ENCODE data around the gene SMAGP.
"Not testable (repeated sequence)": the region's sequence is repeated elsewhere in the genome, so short reads cannot be mapped to it uniquely, and the experiment has no call there.

Gene SMAGP, protein sequence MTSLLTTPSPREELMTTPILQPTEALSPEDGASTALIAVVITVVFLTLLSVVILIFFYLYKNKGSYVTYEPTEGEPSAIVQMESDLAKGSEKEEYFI

DNA sequence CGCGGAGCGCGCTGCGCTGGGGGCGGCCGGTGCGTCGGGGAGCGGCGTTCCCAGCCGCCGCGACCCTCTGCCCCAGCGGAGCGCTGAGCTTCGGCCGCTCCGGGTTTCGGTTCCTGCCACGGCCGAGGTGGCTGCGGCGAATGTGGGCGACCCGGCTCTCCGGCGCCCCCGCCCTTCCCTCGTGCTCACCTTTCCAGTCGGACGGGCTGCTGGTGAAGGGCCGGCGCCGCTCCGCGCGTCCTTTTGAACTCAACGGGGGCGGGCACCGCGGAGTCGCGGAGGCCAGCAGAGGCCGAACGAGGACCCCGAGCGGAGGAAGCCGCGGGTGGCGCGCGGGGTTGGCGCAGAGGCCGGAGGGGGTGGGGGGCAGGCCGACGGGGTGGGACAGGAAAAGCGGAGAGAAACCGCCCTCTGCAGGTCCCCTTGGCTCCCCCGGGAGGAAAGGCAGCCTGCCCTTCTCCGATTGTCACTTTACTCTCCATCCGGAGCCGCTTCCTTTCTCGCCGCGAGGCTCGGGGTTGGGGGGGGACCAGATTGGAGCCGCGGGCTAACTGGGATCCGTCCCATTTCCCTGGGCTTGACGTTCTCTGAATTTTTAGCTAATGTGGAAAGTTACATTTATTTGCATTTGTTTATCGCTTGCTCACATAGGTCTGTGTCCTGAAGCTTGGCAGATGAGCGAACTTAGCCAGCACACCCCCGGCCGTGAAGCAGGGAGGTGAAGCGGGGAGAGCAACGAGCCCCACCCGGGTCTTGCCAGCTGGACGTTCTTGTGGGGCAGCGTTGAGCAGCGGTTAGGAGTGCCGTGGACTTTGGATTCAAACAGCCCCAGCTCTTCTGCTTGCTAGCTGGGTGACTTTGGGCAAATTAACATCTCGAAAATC lies at the start of gene SMAGP:
SMAGP (minus strand) TSS at position 349 of the 884 bp plus-strand sequence. CDS start 1,137 bp downstream, outside the sequence.
- peak; percentile 28 to 36 for DNase-seq

DNA sequence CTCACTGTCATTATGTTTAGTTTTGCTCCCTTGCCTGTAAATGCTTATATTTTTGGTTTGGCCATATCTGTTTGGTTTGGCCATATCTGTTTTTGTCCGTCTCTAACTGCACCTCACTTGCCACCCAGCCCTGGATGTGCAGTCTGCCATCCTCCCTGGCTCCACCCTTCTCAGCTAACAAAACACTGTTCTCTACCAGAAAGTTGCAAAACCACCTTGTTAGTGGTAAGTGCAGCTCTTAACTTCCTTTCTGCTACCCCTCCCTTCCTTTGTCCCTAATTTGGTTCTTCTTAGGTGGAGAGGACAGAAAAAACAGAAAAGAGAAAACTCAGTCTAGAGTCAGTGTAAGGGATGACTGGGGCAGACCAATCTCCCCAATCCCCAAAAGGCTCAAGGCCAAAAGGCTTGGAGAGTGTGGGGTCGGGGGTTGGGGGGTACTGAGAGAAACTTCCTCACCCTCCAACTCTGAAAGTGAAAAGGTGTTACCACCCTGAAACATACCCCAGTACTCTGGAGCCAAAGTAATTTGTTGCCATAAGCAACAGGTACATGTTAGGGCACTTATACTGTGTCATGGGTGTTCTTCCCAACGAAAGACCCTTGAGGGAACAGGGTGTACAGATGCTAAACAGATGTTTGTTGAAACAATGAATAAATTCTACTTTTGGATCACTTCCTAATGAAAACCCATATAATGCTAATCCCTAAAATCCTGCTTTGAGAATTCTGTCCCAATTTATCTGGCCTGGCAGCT lies 48.8 kb upstream of the SMAGP start:
- peak in 1 of 2 experiments; percentile 23 for DNase-seq

DNA sequence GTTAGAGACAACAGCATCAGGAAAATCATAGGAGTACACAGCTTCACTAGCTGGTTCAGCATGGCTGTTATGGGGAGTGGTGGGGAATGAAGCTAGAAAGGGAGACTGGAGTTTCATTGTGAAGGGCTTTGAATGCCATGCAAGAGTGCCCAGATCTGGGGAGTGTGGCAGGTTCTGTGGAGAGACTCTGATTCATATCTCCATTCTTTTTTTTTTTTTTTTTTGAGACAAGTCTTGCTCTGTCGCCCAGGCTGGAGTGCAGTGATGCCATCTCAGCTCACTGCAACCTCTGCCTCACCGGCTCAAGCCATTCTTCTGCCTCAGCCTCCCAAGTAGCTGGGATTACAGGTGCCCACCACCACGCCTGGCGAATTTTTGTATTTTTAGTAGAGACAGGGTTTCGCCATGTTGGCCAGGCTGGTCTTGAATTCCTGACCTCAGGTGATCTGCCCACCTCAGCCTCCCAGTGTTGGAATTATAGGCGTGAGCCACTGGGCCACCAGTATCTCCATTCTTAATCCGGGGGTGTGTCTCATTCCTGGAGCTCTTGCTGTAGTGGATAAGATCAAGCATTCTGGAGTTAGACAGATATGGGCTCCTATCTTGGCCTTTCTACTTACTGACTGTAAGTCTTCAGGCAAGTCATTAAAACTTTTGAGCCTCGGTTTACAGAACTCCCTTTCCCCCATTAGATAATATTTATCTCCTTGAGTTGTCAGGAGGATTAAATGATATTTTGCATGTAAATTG lies 48.0 kb upstream of the SMAGP start:
- DNase-seq, result not testable (repeated sequence)

DNA sequence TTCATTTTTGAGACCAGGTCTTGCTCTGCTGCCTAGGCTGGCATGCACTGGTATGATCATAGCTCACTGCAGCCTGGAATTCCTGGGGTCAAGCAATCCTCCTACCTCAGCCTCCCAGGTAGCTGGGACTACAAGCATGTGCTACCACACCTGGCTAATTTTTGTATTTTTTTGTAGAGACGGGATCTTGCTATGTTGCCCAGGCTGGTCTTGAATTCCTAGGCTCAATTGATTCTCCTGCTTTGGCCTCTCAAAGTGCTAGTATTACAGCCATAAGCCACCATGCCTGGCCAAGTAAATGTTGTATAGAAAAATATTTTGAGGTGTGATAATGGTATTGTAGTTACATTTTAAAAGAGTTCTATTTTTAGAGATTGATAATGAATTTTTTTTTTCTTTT lies 41.2 kb upstream of the SMAGP start:
- no peak for DNase-seq

DNA sequence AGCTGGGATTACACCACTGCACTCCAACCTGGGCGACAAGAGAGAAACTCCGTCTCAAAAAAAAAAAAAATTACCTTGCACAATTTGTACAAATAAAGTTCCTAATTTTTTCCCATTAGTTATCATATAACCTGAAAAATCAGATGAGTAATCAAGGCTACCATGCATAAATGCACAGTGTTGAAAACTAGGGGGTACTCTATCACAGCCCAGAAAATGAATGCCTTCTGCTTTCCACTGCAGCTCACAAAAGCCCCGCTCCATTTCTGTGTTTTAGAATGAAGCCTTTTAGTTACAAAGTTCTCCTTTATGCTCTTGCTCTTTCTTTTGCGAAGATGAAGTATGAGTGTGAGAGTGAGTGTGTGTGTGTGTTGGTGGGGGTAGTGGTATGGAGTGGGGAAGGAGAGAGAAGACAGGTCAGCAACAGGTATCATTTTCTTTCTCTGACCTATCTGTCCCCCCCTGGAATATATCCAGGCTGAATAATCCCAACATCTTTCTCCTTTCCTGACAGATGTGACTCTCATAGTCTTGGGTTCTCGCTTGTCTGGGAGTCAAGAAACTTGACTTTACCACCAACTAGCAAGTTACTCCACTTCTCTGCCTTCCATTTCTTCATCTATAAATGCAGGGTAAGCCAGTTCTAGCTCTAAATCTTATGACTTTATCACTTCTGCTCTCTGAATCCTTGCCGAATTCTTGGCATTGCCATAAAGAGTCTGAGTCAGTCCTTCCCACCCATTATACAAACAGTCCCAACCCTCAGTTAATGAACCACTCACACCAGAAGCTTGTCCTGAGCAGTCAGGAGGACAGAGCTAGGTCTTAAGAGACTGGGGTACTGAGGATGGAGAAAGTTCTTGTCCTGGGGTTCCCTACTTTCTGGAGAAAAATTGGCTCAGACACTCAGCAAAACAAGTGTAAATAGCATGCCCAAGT lies 37.7 kb upstream of the SMAGP start:
- no peak for DNase-seq

DNA sequence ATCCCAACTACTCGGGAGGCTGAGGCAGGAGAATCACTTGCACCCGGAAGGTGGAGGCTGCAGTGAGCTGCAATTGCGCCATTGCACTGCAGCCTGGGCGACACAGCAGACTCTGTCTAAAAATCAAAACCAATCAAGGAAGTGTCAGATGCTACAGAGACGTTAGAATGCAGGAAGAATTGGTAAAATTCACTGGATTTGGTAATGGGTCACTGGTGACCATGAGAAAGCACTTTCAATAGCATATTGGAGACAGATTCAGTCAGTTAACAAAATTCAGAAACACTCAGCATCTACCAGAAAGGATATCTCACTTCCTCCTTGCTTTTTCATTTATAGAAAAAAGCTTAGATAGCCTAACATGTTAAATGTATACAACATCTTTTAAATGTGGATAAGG lies 36.3 kb upstream of the SMAGP start:
- no peak for DNase-seq

DNA sequence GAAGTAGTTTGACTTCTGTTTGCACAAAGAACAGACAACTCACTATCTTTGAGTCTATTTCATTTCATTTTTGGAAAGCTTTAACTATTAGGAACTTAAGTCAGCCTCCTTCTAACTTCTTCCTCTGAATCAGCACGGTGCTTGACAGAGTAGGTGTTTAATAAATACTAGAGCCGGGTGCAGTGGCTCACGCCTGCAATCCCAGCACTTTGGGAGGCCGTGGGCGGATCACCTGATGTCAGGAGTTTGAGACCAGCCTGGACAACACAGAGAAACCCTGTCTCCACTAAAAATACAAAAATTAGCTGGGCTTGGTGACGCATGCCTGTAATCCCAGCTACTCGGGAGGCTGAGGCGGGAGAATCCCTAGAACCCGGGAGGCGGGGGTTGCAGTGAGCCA lies 30.6 kb upstream of the SMAGP start:
- not testable (repeated sequence) for DNase-seq

DNA sequence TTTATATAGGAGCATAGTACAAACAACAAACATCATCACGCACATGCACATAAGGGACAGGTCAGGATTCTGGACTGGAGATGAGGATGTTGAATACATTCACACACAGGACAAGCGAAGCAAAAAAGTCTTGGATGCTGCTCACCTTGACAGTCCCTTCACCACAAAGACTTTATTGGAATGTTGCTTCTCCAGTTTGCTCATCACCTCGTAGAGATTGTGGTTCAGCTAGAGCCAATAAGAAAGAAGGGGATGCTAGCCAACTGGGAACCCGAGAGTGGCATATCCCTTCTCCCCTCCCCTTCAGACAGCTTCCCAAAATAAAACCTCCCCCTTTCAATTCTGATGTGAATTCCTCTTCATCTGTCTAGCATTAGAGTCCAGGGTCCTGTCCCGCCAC lies 25.4 kb upstream of the SMAGP start:
- no peak for DNase-seq

DNA sequence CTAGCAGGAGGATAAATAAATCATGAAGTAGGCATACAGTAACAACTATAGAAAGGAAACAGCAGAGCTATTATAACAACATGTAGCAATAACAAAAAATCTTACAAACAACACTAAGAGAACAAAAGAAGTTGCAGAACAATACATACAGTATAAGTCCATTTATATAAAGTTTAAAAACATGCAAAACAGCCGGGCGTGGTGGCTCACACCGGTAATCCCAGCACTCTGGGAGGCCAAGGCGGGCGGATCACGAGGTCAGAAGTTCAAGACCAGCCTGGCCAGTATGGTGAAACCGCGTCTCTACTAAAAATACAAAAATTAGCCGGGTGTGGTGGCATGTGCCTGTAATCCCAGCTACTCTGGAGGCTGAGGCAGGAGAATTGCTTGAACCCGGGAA lies 23.9 kb upstream of the SMAGP start:
- DNase-seq, result not testable (repeated sequence)

DNA sequence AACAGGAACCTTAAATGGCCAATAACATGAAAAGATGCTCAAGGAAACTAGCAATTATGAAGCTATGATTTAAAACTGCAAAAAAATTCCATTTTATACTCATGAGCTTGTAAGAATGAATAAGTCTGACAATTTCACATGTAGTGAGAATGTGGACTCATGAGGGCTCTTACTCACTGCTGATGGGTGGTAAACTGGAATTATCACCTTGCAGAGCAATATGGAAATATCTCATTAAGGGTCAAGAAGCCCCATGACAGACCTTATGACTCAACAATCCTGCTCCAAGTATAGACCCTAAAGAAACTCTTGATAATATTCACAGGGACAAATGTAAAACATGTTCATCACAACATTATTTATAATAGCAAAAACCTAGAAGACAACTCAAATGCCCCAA lies 23.5 kb upstream of the SMAGP start:
- DNase-seq, result no peak

DNA sequence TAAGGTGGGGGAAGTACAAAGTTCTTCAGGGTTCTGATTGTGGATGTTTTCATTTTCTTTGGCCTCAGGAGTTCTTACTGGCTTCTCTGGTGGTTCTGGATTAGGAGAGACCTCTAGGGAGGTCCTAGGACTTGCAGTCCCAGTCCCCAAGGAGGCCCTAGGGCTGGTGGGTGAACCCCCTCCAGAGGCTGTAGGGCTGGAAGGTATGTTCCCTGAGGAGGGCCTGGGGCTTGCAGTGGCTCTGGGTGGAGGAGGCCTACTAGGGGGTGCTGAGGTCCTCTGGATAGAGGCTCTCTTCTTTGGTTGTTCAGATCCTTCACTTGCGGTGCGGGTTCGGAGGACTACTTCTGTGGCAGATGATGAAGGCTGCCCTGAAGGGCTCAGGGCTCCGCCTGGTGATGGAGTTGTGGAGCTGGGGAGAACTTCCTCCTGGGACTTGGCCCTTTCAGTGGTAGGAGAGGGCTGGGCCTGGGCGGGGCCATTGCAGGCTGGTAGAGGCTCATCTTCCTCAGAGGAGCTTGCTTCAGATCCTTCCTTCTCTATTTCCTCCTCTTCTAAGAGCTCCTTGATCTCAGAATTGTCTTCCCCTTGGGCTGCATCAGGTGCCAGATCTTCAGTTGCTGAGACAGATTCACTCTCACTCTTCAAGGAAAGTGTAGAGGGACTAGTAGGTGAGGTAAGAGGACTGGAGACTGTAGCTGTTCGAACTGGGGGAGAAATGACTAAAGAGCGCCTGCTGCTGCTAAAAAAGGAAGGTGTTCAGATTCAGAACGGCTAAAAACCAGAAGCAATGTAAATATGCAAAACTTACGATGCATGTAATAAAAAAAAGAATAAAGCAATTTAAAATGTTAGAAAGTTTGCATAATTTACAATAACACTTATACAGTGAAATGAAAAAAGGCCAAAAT lies 21.6 kb upstream of the SMAGP start:
- DNase-seq, result not testable (repeated sequence)

DNA sequence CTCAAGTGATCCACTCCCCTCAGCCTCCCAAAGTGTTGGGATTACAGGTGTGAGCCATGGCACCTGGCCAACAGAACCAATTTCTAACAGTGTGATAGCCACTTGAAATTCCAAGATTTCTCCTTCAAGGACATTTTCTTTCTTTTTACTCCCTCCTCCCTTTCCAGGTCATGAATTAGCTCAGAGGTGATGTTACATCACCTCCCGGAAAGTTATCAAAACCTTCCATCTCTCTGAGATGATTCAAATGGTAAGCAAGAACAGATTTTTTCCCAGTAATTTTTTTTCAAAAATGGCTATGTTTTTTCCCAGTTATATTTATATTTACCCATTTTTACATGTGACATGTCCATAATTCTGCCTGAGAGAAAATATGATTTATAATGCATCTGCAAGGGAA lies 15.6 kb upstream of the SMAGP start:
- DNase-seq, result no peak

DNA sequence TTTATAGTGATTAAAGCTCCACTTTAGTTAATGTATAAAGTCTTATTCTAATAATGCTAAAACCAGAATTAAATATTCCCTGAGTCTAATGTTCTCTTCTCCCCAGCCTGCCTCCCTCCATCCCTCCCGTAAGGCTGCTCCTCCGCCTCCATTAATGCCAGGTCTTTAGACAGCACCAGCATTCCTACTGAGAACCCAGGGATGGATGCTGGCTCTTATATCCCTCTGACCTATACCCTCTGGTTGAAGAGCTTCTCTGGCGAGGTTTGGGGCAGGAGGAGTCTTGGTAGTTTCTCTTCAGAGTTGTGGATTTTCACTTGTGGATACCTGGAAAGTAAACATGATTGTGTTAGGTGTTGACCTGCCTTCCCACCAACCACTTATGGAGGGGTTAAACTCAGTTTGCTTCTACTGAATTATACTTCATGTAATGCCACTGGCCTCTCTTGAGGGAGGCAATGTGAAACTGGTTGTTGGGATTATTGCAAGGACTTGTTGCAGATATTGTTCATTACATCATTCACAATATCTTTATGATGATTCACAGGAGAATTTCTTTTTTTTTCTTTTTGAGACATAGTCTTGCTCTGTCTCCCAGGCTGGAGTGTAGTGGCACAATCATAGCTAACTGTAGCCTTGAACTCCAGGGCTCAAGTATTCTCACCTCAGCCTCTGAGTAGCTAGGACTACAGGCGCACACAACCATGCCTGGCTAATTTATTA lies 11.1 kb upstream of the SMAGP start:
- no peak for DNase-seq

DNA sequence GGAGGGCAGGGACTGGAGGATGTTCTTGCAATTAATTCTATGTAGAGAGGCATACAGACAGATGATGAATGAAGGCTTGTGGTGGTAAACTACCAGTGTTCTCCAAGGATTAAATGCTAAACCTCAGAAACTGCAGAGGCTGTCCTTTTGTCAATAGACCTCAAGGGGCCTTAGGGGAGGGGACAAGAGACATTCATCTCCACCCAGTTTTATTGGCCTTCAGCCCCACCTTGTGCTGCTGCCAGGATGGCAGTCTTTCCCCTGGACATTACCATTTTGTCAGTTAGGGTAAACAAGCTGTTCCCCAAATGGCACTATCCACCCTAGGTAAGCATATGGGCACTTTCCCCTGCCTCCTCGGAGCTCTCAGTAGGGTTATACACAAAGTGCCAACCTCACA lies 4.9 kb upstream of the SMAGP start:
- no peak for DNase-seq

DNA sequence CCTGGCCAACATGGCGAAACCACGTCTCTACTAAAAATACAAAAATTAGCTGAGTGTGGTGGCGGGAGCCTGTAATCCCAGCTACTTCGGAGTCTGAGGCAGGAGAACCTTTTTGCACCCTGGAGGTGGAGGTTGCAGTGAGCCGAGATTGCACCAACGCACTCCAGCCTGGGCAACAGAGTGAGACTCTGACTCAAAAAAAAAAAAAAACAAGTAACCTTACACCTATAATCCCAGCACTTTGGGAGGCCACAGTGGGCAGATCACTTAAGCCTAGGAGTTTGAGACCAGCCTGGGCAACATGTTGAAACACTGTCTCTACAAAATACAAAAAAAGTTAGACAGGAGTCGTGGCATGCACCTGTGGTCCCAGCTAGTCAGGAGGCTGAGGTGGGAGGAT lies 2.6 kb upstream of the SMAGP start:
- not testable (repeated sequence) for DNase-seq

DNA sequence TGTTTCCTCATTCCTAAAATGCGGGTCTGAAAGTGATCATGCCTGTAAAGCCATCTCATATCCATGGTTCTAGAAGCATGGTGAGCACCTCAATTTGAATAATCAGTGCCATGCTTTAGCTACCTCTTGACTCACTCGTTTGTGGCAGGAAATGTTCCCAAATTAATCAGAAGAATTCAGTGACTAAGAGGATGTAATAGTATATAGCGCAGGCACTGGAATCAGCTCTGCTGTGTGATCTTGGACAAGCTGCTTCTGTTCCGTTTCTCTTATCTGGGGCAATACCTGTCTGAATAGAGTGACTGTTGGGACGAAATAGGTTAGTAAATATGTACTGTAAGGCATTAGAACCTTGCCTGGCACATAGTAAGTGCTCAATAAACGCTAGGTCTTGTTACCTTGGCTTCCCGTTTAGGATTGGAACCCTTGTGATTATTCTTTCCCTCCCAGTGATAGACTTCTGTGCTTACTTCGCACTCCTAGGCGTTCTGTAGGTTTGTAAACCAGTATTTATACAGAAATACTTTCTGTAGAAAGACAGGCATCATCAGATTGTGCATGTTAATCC lies 820 bp upstream of the SMAGP start:
- no peak for DNase-seq

DNA sequence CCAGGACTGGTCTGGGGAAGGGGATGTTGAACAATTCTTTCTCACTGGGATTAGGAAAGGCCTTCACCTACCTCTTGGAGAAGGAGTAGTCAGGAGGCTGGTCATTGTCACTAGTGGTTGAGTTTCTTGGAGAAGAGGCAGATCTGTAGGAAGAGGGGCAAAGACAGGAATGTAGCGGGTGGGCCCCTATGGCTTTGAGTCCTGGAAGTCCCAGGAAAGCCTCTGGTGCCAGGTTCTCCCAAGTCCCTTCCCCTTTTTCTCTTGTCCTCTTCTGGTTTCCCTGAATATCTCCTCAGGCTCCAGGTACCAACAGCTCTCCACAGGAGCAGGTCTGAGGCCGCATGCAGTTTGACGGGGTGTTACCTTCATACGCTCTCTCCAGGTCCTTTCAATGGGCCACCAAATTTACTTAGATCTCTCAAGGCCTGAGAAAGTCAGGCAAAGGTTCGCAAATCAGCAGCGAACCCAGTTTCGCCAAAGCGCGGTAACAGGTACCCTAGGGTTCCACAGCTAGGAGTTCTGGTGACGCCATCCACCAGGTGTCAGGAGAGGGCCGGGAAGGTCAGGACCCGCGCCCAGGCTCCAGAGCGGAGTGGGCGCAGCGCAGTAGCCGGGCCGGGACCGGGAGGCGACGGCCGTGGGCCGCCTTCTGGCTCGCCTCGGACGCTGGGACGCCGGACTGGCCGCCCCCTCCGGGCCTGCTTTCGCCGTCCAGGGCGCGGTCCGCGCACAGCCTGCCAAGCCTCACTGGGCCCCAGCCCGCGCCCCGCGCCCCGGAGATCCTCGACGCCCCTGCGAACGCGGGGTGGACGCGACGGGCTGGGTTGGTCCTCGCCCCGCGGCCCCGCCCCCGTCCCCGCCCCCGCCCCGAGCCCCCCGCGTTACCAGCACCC lies 795 bp downstream of the SMAGP start:
- peak; percentile 58 to 63 for DNase-seq

DNA sequence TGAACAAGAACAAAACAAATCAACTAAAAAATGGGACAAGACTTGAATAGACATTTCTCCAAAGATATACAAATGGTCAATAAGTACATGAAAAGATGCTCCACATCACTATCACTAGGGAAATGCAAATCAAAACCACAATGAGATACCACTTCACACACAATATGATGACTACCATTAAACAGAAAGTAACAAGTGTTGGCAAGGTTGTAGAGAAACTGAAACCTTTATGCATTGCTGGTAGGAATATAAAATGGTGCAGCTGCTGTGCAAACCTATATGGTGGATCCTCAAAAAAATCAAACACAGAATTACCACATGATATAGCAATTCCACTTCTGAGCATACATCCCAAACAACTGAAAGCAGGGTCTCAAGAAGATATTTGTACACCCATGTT lies 5.2 kb downstream of the SMAGP start:
- no peak for DNase-seq

DNA sequence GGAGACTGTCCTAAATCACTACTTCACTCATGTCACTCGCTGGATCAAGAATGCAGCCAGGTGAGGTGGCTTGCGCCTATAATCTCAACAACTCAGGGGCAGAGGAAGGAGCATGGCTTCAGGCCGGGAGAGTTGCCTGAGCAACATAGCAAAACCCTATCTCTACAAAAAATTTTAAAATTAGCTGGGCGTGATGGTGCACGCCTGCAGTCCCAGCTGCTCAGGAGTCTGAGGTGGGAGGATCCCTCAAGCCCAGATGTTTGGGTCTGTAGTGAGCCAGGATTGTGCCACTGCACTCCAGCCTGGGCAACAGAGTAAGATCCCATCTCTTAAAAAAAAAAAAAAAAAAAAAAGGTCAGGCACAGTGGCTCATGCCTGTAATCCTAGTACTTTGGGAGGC lies 5.9 kb downstream of the SMAGP start:
- DNase-seq, result no peak

All from stimulated activated CD4-positive, alpha-beta T cell treated with anti-CD3 and anti-CD28 coated beads, Interleukin-4, amount 100 ng/mL, for 4 hours (primary cell).